Melanocyte of skin (primary cell): Measurements from ENCODE around the gene CAMK2N1. TPM values are rescaled to one million over a fixed set of nuclear protein-coding genes. Genes with fewer than 3 reads are reported as not detected.

Source experiments
- total RNA-seq, 2 donors: library from RNA; depleted of rRNA; stranded (reverse); fragments of >200 nt; gene quantifications; 2 replicates each; pipeline ENCODE4 v1.2.3, GENCODE V29; 2012

CAMK2N1 gene
- total RNA-seq = under 1 TPM; 0.69 to 1.00 TPM

GRCh38 chr1:20485527-20486456 lies at the start of gene CAMK2N1:
CAMK2N1 (minus strand) TSS chr1:20486210; CDS start chr1:20485379, 831 bp downstream.

DNA sequence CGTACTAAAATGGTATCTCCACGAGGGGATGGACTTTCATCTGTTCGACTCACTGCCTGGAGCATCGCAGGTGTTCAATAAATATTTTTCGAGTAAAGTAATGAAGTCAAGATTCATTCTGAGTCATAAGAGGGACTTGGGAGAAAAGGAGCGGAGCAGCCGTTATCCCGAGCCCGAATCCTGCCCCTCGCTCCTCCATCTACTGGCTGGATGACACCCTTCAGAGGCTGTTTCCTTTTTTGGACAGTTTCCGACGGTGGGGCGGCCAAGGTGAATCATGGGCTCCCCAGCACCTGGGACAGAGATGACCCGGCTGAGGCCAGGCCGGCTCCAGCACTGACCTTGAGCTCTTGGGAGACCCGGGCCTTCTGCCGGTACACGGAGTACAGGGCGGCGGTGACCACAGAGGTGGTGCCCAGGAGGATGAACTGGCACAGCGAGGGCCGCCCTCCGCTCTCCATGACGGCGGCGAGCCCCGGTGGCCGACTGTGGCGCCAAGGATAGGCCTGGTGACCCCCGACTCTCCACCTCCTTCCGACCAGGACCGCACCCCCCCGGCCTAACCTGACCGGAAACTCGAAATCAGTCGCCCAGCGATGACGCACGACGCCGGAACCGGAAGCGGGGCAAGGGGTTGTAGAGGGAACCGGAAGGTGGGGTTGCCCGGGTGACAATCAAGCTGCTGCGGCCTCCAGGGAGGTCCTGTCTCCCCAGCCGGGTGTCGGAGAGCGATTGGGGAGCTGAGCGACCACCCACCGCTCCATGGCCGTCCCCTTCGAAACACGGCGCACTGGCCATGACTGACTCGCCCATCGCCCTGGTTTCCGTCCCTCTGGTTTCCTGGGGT lies 21.8 kb upstream of the CAMK2N1 start, which contains the start of gene MUL1:
Gene MUL1, minus strand, starts transcription at position 588 of the 847 bp plus-strand sequence. Its CDS starts 127 bp downstream, at position 461.

Other genes with a start within 250 kb of the CAMK2N1 start
- gene VWA5B1, start 195.3 kb downstream of the CAMK2N1 start, total RNA-seq = not detected
- 10 to 100 TPM; 36.3 to 36.5 TPM for gene MUL1, start 21.9 kb upstream of the CAMK2N1 start, total RNA-seq
- not detected for gene FAM43B, start 66.4 kb upstream of the CAMK2N1 start, total RNA-seq
- not detected for gene CDA, start 102.9 kb upstream of the CAMK2N1 start, total RNA-seq
- 10 to 100 TPM; 17.0 to 27.2 TPM for gene PINK1, start 147.2 kb upstream of the CAMK2N1 start, total RNA-seq
- gene DDOST, start 175.2 kb upstream of the CAMK2N1 start, total RNA-seq = 100 to 1,000 TPM; 176 to 228 TPM
- gene KIF17, start 231.8 kb upstream of the CAMK2N1 start, total RNA-seq = under 1 TPM; under 0.01 to 0.33 TPM
- 1 to 10 TPM in 1 of 2 donors, under 1 TPM in 1; 0.34 to 1.3 TPM for gene SH2D5, start 246.5 kb upstream of the CAMK2N1 start, total RNA-seq